ENCODE data around the gene APEX1.
"Not testable (repeated sequence)": the region's sequence is repeated elsewhere in the genome, so short reads cannot be mapped to it uniquely, and the experiment has no call there.

Gene APEX1

DNA sequence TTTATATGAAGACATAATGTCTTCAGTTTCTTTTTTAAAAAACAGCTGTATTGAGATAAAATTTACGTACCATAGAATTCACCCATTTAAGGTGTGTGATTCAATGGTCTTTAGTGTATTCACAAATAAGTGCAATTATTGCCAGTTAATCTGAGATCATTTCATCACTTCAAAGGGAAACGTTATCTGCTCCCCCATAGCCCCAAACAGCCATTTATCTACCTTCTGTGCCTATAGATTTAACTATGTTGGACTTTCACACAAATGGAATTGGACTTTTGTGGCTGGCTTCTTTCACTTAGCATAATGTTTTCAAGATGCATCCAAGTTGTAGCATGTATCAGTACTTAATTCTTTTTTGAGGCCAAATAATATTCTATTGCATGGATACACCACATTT, 23.9 kb downstream of the APEX1 start:
- no peak for DNase-seq

- no peak for DNase-seq
Observed at GRCh38 chr14:20482382-20482781, 27.4 kb downstream of the APEX1 start.

DNA sequence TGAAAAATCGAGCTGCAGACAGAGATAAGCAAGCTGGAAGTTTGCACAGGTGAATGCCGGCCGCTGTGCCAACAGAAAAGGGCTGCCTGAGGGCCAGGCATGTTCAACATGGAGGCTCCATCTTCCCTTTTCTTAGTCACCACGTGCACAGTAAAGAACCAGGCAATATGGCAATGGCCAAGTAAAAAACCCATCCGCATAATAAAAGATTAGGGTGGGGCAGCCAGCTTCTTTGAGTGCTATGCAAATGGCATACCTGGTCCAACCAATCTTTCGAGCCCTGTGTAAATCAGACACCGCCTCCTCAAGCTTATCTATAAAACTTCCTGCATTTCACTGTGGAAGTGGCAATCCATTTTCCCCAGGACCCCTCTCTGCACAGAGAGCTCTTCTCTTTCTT, 30.9 kb downstream of the APEX1 start:
- DNase-seq, result no peak

DNA sequence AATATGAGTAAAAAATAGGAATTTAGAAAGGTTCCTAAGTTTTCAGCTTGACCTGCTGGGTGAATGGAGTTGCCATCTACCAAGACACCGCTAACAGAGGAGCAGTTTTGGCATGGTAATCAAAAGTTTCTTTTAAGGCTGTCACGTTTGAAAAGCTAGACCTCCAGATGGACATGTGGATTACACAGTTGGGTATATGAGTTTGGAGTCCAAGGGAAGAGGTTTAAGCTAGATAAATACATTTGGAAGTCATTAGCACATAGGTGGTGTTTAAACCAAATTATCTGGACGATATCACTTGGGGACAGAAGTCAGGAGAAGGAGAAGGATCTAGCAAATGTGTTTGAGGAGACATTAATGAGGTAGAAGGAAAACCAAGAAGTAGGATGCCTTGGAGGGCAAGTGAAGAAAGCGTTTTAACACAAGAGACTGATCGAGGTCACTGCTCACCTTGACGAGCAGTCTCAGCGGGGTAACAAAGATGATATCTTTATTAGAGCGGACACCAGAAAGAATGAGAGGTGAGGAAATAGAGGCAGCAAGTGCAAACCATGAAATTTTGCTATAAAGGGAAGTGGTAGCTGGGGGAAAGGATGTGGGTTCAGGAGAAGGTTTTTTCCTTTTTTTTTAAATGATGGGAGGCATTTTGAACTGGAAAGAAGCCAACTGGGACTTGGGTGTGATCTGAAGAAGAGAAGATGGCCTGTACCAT, 31.8 kb downstream of the APEX1 start:
- peak; percentile 53 for DNase-seq

DNA sequence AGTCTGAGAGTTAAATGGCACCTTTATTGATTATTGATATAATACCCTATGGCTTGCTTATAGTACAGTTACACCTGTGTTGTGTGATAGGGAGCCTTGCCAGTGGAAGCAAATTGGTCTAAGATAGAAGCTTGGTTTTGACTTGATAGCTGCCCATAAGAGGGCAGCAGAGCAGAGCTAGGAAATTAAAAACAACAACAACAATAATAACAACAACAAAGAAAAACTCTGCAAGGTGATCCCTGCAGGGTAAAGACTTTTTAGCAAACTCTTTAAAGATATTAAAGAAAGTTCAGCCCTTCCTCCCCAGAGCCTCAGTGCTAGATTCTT, 32.3 kb downstream of the APEX1 start:
- DNase-seq, result no peak

- peak; percentile 64 for DNase-seq
Observed at GRCh38 chr14:20489093-20489994, 34.3 kb downstream of the APEX1 start.

DNA sequence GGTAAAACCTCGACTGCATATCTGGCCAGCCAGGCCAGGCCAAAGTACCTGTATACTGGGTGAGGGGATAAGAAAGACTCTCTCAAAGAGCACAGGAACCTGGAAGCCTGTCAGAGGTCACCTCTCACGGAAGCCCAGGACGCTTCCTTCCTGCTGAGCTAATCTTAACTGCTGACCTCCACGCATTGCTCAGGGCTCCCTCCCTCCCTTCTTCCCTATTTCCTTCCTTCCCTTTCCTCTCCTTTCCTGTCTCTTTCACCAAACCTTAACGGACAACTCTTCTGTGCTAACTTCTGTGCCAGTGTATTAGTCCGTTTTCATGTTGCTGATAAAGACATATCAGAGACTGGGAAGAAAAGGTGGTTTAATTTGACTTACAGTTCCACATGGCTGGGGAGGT, 35.5 kb downstream of the APEX1 start:
- no peak for DNase-seq

GRCh38 chr14:20492486-20492885, 37.5 kb downstream of the APEX1 start:
- DNase-seq, result no peak

- peak; percentile 81 for DNase-seq
Observed at GRCh38 chr14:20493634-20494033, 38.6 kb downstream of the APEX1 start.

- peak; percentile 59 for DNase-seq
Observed at GRCh38 chr14:20494935-20495766, 40.1 kb downstream of the APEX1 start.

GRCh38 chr14:20498622-20499021, 43.6 kb downstream of the APEX1 start:
- peak; percentile 28 for DNase-seq

DNA sequence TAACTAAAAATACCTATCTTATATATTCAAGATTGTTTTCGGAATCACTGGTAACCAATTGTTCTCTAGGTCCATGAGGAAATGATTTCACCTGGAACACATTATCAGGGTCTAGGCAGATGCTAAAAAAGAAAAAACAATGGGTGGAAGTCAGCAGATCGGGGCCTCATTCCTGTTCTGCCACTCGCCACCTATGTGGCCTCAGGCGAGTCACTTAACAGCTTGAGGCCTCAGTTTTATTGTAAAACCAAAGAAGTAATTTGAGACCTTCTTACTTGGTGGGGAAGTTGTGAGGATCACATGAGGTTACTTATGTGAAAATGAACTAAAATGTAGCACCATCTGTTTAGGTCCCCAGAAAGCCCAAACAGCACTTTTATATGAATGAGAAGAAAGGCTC, 44.1 kb downstream of the APEX1 start:
- peak; percentile 14 for DNase-seq

- no peak for DNase-seq
Observed at GRCh38 chr14:20499881-20500280, 44.9 kb downstream of the APEX1 start.

DNA sequence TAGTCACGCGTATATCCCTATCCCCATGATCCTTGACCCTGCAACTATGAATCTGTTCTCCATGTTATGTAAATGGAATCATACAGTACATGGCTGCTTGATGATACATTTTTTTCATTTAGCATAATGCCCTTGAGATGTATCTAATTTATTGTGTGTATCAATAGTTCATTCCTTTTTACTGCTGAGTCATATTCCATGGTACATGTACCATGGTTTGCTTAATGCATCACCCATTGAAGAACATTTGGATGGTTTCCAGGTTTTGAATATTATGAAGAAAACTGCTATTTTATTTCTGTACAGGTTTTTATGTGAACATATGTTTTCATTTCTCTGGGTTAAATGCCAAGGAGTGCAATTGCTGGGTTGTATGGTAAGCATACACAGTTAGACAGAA, 46.3 kb downstream of the APEX1 start:
- no peak for DNase-seq

DNA sequence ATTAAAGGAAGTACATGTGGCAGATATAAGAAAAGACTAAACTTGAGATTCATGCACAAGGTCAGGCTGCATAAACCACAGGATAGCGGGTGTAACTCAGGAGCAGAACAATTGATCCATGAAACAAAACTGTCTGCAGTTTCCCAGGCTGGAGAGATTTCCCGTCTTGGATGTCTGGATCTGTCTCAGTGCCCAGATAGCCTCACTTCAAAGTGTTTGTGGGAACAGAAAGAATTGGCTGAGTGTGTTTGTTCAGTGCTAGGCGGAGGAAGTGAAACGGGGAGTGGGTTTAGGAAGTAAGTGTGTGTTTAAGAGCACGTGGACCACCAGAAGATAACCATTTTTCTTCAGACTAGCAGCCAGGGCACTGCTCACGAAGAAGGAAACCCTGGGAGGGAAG, 48.9 kb downstream of the APEX1 start:
- DNase-seq, result no peak

DNA sequence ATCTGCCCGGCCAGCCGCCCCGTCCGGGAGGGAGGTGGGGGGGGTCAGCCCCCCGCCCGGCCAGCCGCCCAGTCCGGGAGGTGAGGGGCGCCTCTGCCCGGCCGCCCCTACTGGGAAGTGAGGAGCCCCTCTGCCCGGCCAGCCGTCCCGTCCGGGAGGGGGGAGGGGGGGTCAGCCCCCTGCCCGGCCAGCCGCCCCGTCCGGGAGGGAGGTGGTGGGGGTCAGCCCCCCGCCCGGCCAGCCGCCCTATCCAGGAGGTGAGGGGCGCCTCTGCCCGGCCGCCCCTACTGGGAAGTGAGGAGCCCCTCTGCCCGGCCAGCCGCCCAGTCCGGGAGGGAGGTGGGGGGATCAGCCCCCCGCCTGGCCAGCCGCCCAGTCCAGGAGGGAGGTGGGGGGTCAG, 51.2 kb downstream of the APEX1 start:
- DNase-seq, result not testable (repeated sequence)

DNA sequence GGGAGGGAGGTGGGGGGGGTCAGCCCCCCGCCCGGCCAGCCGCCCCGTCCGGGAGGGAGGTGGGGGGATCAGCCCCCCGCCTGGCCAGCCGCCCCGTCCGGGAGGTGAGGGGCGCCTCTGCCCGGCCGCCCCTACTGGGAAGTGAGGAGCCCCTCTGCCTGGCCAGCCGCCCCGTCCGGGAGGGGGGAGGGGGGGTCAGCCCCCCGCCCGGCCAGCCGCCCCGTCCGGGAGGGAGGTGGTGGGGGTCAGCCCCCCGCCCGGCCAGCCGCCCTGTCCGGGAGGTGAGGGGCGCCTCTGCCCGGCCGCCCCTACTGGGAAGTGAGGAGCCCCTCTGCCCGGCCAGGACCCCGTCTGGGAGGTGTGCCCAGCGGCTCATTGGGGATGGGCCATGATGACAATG, 51.7 kb downstream of the APEX1 start:
- not testable (repeated sequence) for DNase-seq

Measured in GF-D8 (cell line).